Cardiac ventricle fibroblast (primary cell): Measurements from ENCODE around the gene NEK7. TPM values are rescaled to one million over a fixed set of nuclear protein-coding genes. Genes with fewer than 3 reads are reported as not detected.

ENCODE experiments used
- total RNA-seq: library from RNA; depleted of rRNA; stranded (reverse); fragments of >200 nt; gene quantifications from 2 replicates; pipeline ENCODE4 v1.2.3, GENCODE V29; 2015

NEK7 gene
- 43.4 and 62.4 TPM in 2 replicates for total RNA-seq

GRCh38 chr1:198156745-198157240 is at the start of gene NEK7:
Gene NEK7, plus strand, starts transcription at chr1:198156998. Its CDS starts 75,583 bp downstream, at chr1:198232581.

Other genes starting within 250 kb of the NEK7 start
- 0.10 and 0.12 TPM in 2 replicates for gene LHX9, start 239.6 kb upstream of the NEK7 start, total RNA-seq